GM08714 (cell line): ENCODE data around the gene SLX4IP.

Experiments
- H3K4me3 ChIP-seq: fragments of 200-500 bp; sonication (Bioruptor generic); 2 replicates; pipeline ENCODE4 v1.5.1; 2014; ENCODE audit warnings: mild to moderate bottlenecking, low read length, inconsistent platforms
- ZNF274 ChIP-seq: IDR thresholded peaks from 2 replicates; pipeline ENCODE4 v1.6.1; 2012; ENCODE audit warnings: mild to moderate bottlenecking, low read depth, low read length

Gene SLX4IP

GRCh38 chr20:10467681-10468339 is 32.7 kb downstream of the SLX4IP start:
- no peak for TF ChIP-seq ZNF274
- no peak overlapping the region for H3K4me3 ChIP-seq

- H3K4me3 ChIP-seq: no peak overlapping the region
- no peak for TF ChIP-seq ZNF274
Measured at GRCh38 chr20:10468340-10468845, 33.3 kb downstream of the SLX4IP start.

GRCh38 chr20:10469056-10469455 is 34.0 kb downstream of the SLX4IP start:
- no peak overlapping the region for H3K4me3 ChIP-seq
- TF ChIP-seq ZNF274: no peak

DNA sequence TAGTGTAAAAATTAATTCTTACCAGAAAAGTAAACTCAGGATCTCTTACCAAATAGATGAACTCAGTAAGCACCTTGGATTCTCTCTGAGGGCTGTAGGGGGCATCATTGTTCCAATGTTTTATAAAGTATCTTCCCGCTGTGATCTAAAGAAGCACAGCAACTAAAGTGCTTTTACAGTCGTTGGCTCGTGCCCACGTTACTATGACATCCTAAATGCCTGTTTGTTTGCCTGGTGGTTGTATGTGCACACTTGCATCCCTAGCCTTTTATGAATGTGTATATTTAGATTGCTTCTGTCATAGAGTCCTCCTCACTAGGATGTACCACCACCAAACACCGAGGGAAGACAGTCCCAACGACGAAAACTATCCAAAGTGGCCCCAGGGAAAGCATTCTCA is 34.5 kb downstream of the SLX4IP start:
- H3K4me3 ChIP-seq: no peak overlapping the region
- no peak for TF ChIP-seq ZNF274

GRCh38 chr20:10470276-10470675 is 35.2 kb downstream of the SLX4IP start:
- H3K4me3 ChIP-seq: no peak overlapping the region
- no peak for TF ChIP-seq ZNF274

GRCh38 chr20:10472871-10473270 is 37.8 kb downstream of the SLX4IP start:
- no peak for TF ChIP-seq ZNF274
- no peak overlapping the region for H3K4me3 ChIP-seq

DNA sequence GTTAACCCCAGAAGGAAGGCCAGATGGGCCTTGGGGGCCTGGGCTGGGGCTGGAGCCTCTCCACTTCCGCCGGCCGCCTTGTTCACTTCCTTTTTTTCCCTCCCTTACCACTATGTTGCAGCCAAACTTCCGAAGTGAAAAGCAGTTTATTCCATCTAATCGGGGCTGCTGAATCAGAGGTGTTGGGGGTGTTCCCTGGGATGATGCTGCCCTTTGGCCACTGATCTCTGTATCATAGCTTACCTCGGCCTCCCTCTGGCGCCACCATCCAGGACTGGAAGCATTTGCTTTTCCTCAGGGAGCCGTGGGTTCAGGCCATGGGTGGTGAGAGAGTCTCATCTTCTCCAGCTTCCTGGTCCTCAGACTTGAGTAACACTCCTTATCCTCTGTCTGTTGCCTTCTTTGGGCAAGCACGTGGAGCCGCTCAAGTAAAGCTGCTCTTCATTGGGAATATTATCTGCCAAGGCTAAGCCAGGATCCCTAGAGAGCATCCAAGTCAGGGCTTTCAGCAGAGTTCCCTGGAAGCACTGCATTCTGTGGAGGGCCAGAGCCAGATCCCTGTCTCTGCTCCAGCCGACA is 39.6 kb downstream of the SLX4IP start:
- TF ChIP-seq ZNF274: no peak
- H3K4me3 ChIP-seq: no peak overlapping the region

- no peak for TF ChIP-seq ZNF274
- H3K4me3 ChIP-seq: no peak overlapping the region
Measured at GRCh38 chr20:10475225-10475624, 40.1 kb downstream of the SLX4IP start.

DNA sequence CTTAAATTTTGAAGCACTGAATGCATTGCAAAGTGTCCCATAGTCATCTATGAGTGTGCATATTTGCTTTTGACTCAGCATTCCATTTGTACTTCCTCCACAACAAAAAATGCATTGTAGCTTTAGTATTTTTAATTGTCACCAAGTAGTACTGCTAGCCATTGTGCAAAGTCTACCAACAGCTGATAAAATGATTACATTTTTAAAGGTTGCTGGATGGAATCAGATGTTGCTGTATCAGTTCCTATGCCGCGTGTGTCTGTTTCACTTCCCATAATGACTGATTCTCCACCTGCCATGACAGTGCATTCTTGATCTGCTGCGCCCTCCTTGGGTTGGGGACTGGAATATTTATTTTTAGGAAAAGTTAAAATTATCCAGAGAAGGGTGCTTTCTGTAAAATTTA is 41.2 kb downstream of the SLX4IP start:
- no peak overlapping the region for H3K4me3 ChIP-seq
- TF ChIP-seq ZNF274: no peak

- no peak overlapping the region for H3K4me3 ChIP-seq
- TF ChIP-seq ZNF274: no peak
Measured at GRCh38 chr20:10478205-10478604, 43.1 kb downstream of the SLX4IP start.

DNA sequence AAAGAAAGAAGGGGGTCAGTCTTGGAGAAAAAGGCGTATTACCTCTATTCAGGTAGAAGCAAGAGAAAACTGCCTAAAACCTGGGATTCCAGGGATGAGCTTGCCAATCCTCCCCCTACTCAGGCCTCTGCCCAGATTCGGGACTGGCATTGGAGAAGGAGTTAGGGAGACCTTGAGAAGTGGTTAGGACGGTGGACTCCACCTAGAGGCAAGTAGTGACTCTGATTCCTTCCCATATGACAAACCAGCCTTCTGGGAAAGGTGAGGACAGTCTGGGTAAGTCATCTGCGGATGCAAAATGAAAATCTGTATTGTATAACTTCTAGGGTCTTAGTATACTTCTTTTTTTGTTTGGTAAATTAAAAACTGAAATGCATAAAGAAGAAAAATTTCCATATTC is 43.8 kb downstream of the SLX4IP start:
- no peak overlapping the region for H3K4me3 ChIP-seq

GRCh38 chr20:10481676-10482075 is 46.6 kb downstream of the SLX4IP start:
- no peak for TF ChIP-seq ZNF274
- H3K4me3 ChIP-seq: no peak overlapping the region

More for the DNA sequence above, 43.8 kb downstream of the SLX4IP start:
- no peak for TF ChIP-seq ZNF274

DNA sequence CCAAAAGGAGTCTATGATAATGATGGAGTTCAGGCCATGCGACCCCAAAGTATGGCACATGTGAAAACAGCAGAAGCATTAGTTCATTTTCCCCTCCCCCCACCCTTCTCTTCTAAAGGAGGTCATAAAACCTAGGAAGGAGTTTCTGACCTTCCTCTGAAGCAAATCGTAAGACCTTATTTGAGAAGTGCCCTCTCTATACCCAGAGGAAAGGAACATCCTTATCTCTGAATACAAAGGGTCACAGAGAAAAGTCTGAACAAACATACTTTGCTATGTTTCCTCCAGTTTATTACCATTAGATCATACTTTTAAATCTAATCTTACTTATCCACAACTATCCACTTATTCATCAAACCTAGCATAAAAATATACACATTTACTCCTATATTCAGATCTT is 48.6 kb downstream of the SLX4IP start:
- TF ChIP-seq ZNF274: no peak
- H3K4me3 ChIP-seq: no peak overlapping the region

GRCh38 chr20:10487142-10488136 is 52.3 kb downstream of the SLX4IP start:
- TF ChIP-seq ZNF274: no peak
- H3K4me3 ChIP-seq: no peak overlapping the region
